ENCODE measurements around the gene DENND2D. TPM values are rescaled to one million over a fixed set of nuclear protein-coding genes. Genes with fewer than 3 reads are reported as not detected.

DENND2D gene
- polyA plus RNA-seq, 1 donor (not counting 4 experiments of a cell fraction or from before 2014, with no cell fraction given): 7.8 TPM

DNA sequence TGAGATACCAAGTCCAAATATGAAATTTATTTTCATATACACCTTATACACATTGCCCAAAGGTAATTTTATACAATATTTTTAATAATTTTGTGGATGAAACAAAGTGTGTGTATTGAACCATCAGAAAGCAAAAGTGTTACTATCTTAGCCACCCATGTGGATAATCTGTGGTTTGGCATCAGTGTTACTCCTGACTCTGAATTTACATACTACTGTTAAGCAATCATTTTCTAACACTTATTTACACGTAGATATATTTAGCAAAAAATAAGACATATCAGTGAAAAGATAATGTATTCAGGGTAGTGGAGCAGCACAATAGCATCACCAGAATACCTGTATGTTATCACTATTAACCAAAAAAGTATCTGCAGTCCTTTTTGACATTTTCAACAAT lies 23.8 kb downstream of the DENND2D start:
- Histone ChIP-seq H3K4me2 (ENCODE audit: control insufficient read depth, extremely low read depth, insufficient read depth, low read depth, low read length) (no peak overlapping the region), H3K9me3 (ENCODE audit: control insufficient read depth, low read depth, low read length) (no peaks in the 10 kb centered on the region), H4K20me1 (ENCODE audit: control insufficient read depth, extremely low read depth, insufficient read depth, low read length) (no peaks in the 10 kb centered on the region), H3K36me3 (ENCODE audit: control insufficient read depth in 2 of 2, extremely low read depth in 1 of 2, insufficient read depth in 2 of 2, low read length in 2 of 2) (peaks cover 2 to 5% of the 10 kb centered on the region in 2 experiments), H3K27me3 (ENCODE audit: control insufficient read depth, extremely low read depth, insufficient read depth, low read length) (no peaks in the 10 kb centered on the region), H2AFZ (ENCODE audit: control insufficient read depth, low read length) (no peak overlapping the region), H3K79me2 (ENCODE audit: control insufficient read depth, insufficient read depth, low read length) (no peaks in the 10 kb centered on the region), H3K4me3 (ENCODE audit: control insufficient read depth in 2 of 3, extremely low read depth in 1 of 3, insufficient read depth in 2 of 3, low read depth in 1 of 3, low read length in 3 of 3) (no peak overlapping the region), H3K27ac (ENCODE audit: control insufficient read depth, insufficient read depth, low read length) (no peak overlapping the region), H3K9me1 (ENCODE audit: control insufficient read depth, extremely low read depth, insufficient read depth, low read length) (no peaks in the 10 kb centered on the region), H3K9ac (ENCODE audit: control insufficient read depth, extremely low read depth, insufficient read depth, low read length) (no peak overlapping the region), H3K4me1 (ENCODE audit: control insufficient read depth, extremely low read depth, insufficient read depth, low read length) (no peaks in the 10 kb centered on the region)
- TF ChIP-seq, protein P1, sequence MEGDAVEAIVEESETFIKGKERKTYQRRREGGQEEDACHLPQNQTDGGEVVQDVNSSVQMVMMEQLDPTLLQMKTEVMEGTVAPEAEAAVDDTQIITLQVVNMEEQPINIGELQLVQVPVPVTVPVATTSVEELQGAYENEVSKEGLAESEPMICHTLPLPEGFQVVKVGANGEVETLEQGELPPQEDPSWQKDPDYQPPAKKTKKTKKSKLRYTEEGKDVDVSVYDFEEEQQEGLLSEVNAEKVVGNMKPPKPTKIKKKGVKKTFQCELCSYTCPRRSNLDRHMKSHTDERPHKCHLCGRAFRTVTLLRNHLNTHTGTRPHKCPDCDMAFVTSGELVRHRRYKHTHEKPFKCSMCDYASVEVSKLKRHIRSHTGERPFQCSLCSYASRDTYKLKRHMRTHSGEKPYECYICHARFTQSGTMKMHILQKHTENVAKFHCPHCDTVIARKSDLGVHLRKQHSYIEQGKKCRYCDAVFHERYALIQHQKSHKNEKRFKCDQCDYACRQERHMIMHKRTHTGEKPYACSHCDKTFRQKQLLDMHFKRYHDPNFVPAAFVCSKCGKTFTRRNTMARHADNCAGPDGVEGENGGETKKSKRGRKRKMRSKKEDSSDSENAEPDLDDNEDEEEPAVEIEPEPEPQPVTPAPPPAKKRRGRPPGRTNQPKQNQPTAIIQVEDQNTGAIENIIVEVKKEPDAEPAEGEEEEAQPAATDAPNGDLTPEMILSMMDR (optimal IDR thresholded peaks at IDR 0.05 in 1 of 3, IDR thresholded peaks at IDR 0.05 in 1 of 3, conservative IDR thresholded peaks at IDR 0.05 in 1 of 3; ENCODE audit: extremely low read depth in 1 of 3, insufficient read depth in 2 of 3, low read length in 3 of 3): no peak
- TF ChIP-seq EZH2 (IDR thresholded peaks at IDR 0.05; ENCODE audit: low read length): no peak
- DNase-seq (ENCODE audit: low read depth, low spot score): no peak
- no peak for FAIRE-seq
- dilution Hi-C loops (cut with MboI; ENCODE audit: extremely low pct_ligation_motif_present, low sequenced_read_pairs): no loop called here

DNA sequence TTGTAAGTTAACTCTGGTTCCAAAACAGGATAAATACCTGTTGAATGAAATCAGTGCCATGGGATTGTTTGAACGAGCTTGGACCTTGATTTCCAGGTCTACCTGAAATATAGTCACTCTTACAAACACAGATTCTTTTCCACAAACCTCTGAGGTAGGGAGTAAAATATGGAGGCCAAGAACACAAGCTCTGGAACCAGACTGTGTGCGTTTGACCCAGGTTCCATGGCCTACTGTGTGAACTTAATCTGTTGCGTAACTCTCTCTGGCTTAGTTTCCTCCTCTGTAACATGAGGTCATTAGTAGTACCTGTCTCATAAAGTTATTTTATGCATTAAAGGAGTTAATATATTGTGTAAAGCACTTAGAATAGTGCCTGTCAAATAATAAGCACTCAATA lies 25.1 kb downstream of the DENND2D start:
- Histone ChIP-seq H3K79me2 (ENCODE audit: control insufficient read depth, insufficient read depth, low read length) (no peaks in the 10 kb centered on the region), H3K9me3 (ENCODE audit: control insufficient read depth, low read depth, low read length) (no peaks in the 10 kb centered on the region), H3K27ac (ENCODE audit: control insufficient read depth, insufficient read depth, low read length) (no peak overlapping the region), H3K9ac (ENCODE audit: control insufficient read depth, extremely low read depth, insufficient read depth, low read length) (no peak overlapping the region), H2AFZ (ENCODE audit: control insufficient read depth, low read length) (no peak overlapping the region), H4K20me1 (ENCODE audit: control insufficient read depth, extremely low read depth, insufficient read depth, low read length) (no peaks in the 10 kb centered on the region), H3K4me2 (ENCODE audit: control insufficient read depth, extremely low read depth, insufficient read depth, low read depth, low read length) (no peak overlapping the region), H3K9me1 (ENCODE audit: control insufficient read depth, extremely low read depth, insufficient read depth, low read length) (no peaks in the 10 kb centered on the region), H3K36me3 (ENCODE audit: control insufficient read depth in 2 of 2, extremely low read depth in 1 of 2, insufficient read depth in 2 of 2, low read length in 2 of 2) (peaks cover 2 to 5% of the 10 kb centered on the region in 2 experiments), H3K27me3 (ENCODE audit: control insufficient read depth, extremely low read depth, insufficient read depth, low read length) (no peaks in the 10 kb centered on the region), H3K4me1 (ENCODE audit: control insufficient read depth, extremely low read depth, insufficient read depth, low read length) (no peaks in the 10 kb centered on the region), H3K4me3 (ENCODE audit: control insufficient read depth in 2 of 3, extremely low read depth in 1 of 3, insufficient read depth in 2 of 3, low read depth in 1 of 3, low read length in 3 of 3) (no peak overlapping the region)
- DNase-seq (ENCODE audit: low read depth, low spot score) (no peak), FAIRE-seq (no peak)
- TF ChIP-seq, protein P1 (optimal IDR thresholded peaks at IDR 0.05 in 1 of 3, IDR thresholded peaks at IDR 0.05 in 1 of 3, conservative IDR thresholded peaks at IDR 0.05 in 1 of 3; ENCODE audit: extremely low read depth in 1 of 3, insufficient read depth in 2 of 3, low read length in 3 of 3): no peak
- no peak for TF ChIP-seq EZH2 (IDR thresholded peaks at IDR 0.05; ENCODE audit: low read length)
- dilution Hi-C loops (cut with MboI; ENCODE audit: extremely low pct_ligation_motif_present, low sequenced_read_pairs): no loop called here
